Sigmoid colon (tissue), 4 donors: ENCODE data around the gene PNPLA4.

Experiments
- CTCF ChIP-seq, 4 experiments: fragments of 450-650 bp in 3 of 4; fragments of 200-600 bp in 1 of 4; IDR thresholded peaks; one replicate each; pipeline ENCODE4 v1.5.1; 2016 to 2019; ENCODE audit warnings: antibody characterized with exemption in 4 of 4, mild to moderate bottlenecking in 3 of 4, moderate library complexity in 2 of 4
- POLR2A ChIP-seq, 2 donors: fragments of 450-650 bp; IDR thresholded peaks; one replicate each; pipeline ENCODE4 v1.6.1; 2016; ENCODE audit warnings: antibody characterized with exemption in 2 of 2, mild to moderate bottlenecking in 2 of 2, moderate library complexity in 2 of 2
- POLR2AphosphoS5 ChIP-seq, 4 donors: sonication (generic); formaldehyde crosslinking; IDR thresholded peaks; one replicate each; pipeline ENCODE4 v1.6.1; 2017; ENCODE audit warnings: antibody characterized with exemption in 4 of 4

- TF ChIP-seq CTCF (IDR thresholded peaks at IDR 0.05), result no peak
- no peak for TF ChIP-seq POLR2A (IDR thresholded peaks at IDR 0.05)
- TF ChIP-seq POLR2AphosphoS5 (IDR thresholded peaks at IDR 0.05), result no peak
Observed at GRCh38 chrX:7904562-7904961, 22.7 kb downstream of the PNPLA4 start.
